ENCODE results near the gene SLC52A1.
"Not testable (repeated sequence)": the region's sequence is repeated elsewhere in the genome, so short reads cannot be mapped to it uniquely, and the experiment has no call there.

The SLC52A1 gene

GRCh38 chr17:5031365-5032082 lies 3.7 kb downstream of the SLC52A1 start:
- peak; percentile 90 for DNase-seq (ENCODE audit: low spot score)

- not testable (repeated sequence) for DNase-seq (ENCODE audit: low spot score)
Observed at GRCh38 chr17:5030168-5030567, 5.1 kb downstream of the SLC52A1 start.

- no peak for DNase-seq (ENCODE audit: low spot score)
Observed at GRCh38 chr17:5027916-5028315, 7.3 kb downstream of the SLC52A1 start.

GRCh38 chr17:5027299-5027698 lies 7.9 kb downstream of the SLC52A1 start:
- DNase-seq (ENCODE audit: low spot score): no peak

- no peak for DNase-seq (ENCODE audit: low spot score)
Observed at GRCh38 chr17:5024604-5025003, 10.6 kb downstream of the SLC52A1 start.

GRCh38 chr17:5023588-5024147 lies 11.6 kb downstream of the SLC52A1 start:
- no peak for DNase-seq (ENCODE audit: low spot score)

GRCh38 chr17:5022171-5022711 lies 13.0 kb downstream of the SLC52A1 start:
- no peak for DNase-seq (ENCODE audit: low spot score)

- no peak for DNase-seq (ENCODE audit: low spot score)
Observed at GRCh38 chr17:5020502-5021023, 14.7 kb downstream of the SLC52A1 start.

- DNase-seq (ENCODE audit: low spot score): peak; percentile 49
Observed at GRCh38 chr17:5019475-5019956, 15.7 kb downstream of the SLC52A1 start.

GRCh38 chr17:5014357-5014756 lies 20.9 kb downstream of the SLC52A1 start:
- no peak for DNase-seq (ENCODE audit: low spot score)

GRCh38 chr17:5011928-5012327 lies 23.3 kb downstream of the SLC52A1 start:
- DNase-seq (ENCODE audit: low spot score): no peak

GRCh38 chr17:5003214-5003867 lies 31.9 kb downstream of the SLC52A1 start:
- DNase-seq (ENCODE audit: low spot score): no peak

- DNase-seq (ENCODE audit: low spot score): no peak
Observed at GRCh38 chr17:5002121-5002788, 33.0 kb downstream of the SLC52A1 start.

- DNase-seq (ENCODE audit: low spot score): no peak
Observed at GRCh38 chr17:5000237-5000639, 35.0 kb downstream of the SLC52A1 start.

- DNase-seq (ENCODE audit: low spot score): no peak
Observed at GRCh38 chr17:4999430-5000093, 35.7 kb downstream of the SLC52A1 start.

- no peak for DNase-seq (ENCODE audit: low spot score)
Observed at GRCh38 chr17:4998732-4999429, 36.3 kb downstream of the SLC52A1 start.

GRCh38 chr17:4998027-4998731 lies 37.0 kb downstream of the SLC52A1 start:
- no peak for DNase-seq (ENCODE audit: low spot score)

- DNase-seq (ENCODE audit: low spot score): peak; percentile 82
Observed at GRCh38 chr17:4997302-4998026, 37.8 kb downstream of the SLC52A1 start, which contains the start of the genes INCA1 and KIF1C. Gene INCA1 (minus strand): TSS chr17:4997522. CDS start chr17:4994437, 3,085 bp downstream. Gene KIF1C (plus strand): TSS chr17:4997950. CDS start chr17:5000247, 2,297 bp downstream.

- no peak for DNase-seq (ENCODE audit: low spot score)
Observed at GRCh38 chr17:4994081-4994595, 41.1 kb downstream of the SLC52A1 start.
